Lower leg skin (tissue), 4 donors: ENCODE results near the gene LRBA. TPM values are rescaled to one million over a fixed set of nuclear protein-coding genes. Genes with fewer than 3 reads are reported as not detected.
"Not testable (repeated sequence)": the region's sequence is repeated elsewhere in the genome, so short reads cannot be mapped to it uniquely, and the experiment has no call there.

Experiments used
- DNase-seq, 2 donors: peaks; one replicate each; pipeline ENCODE4 v3.0.0-alpha.2; 2019; ENCODE audit warnings: low spot score in 2 of 2
- H3K4me3 ChIP-seq: fragments of 200-600 bp; sonication (generic); 2 replicates; pipeline ENCODE4 v1.5.1; 2017; ENCODE audit warnings: mild to moderate bottlenecking, low read depth; ENCODE audit not compliant: poor library complexity, severe bottlenecking
- POLR2A ChIP-seq, 2 donors: fragments of 450-650 bp; IDR thresholded peaks; one replicate each; pipeline ENCODE4 v1.6.1; 2016 to 2017; ENCODE audit warnings: antibody characterized with exemption in 2 of 2, mild to moderate bottlenecking in 1 of 2, moderate library complexity in 1 of 2
- whole genome bisulfite sequencing, 2 donors: methylation state at CpG; one replicate each; pipeline ENCODE4 v1.1.5; 2018; 5-methylcytosine and 5-hydroxymethylcytosine counted together
- intact Hi-C: fragments of 100-400 bp; cut with DNase I; formaldehyde crosslinking; loops from one replicate; pipeline ENCODE4 v1.15.0; 2023; ENCODE audit warnings: low total_unique reads
- total RNA-seq, 4 donors: library from RNA; depleted of rRNA; stranded (reverse); fragments of >200 nt; gene quantifications; one replicate each; pipeline ENCODE4 v1.1.0, GENCODE V29; 2016
- TF ChIP-seq, protein P1 (sequence below), 3 donors: fragments of 450-650 bp; IDR thresholded peaks; one replicate each; pipeline ENCODE4 v1.5.1; 2016; ENCODE audit warnings: antibody characterized with exemption in 3 of 3, mild to moderate bottlenecking in 3 of 3, moderate library complexity in 2 of 3

The LRBA gene
- total RNA-seq, 4 donors from 2014 or later: 71.9 to 86.8 (median 75.0) TPM

GRCh38 chr4:150679018-150679764, 335.9 kb downstream of the LRBA start:
- 54 to 56% methylated on average over 5 of the region's 5 CpGs for WGBS, 2 donors
- TF ChIP-seq, protein P1, sequence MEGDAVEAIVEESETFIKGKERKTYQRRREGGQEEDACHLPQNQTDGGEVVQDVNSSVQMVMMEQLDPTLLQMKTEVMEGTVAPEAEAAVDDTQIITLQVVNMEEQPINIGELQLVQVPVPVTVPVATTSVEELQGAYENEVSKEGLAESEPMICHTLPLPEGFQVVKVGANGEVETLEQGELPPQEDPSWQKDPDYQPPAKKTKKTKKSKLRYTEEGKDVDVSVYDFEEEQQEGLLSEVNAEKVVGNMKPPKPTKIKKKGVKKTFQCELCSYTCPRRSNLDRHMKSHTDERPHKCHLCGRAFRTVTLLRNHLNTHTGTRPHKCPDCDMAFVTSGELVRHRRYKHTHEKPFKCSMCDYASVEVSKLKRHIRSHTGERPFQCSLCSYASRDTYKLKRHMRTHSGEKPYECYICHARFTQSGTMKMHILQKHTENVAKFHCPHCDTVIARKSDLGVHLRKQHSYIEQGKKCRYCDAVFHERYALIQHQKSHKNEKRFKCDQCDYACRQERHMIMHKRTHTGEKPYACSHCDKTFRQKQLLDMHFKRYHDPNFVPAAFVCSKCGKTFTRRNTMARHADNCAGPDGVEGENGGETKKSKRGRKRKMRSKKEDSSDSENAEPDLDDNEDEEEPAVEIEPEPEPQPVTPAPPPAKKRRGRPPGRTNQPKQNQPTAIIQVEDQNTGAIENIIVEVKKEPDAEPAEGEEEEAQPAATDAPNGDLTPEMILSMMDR (IDR thresholded peaks at IDR 0.05): no peak
- no peak for TF ChIP-seq POLR2A (IDR thresholded peaks at IDR 0.05)
- intact Hi-C loops: no loop called here
- H3K4me3 ChIP-seq: no peak overlapping the region
- no peak for DNase-seq

GRCh38 chr4:150673793-150674192, 341.3 kb downstream of the LRBA start:
- H3K4me3 ChIP-seq: no peak overlapping the region
- WGBS, 2 donors: 96 to 99% methylated on average over 2 of the region's 2 CpGs
- DNase-seq: no peak
- intact Hi-C loops: no loop called here
- TF ChIP-seq POLR2A (IDR thresholded peaks at IDR 0.05): no peak
- TF ChIP-seq, protein P1 (IDR thresholded peaks at IDR 0.05): no peak

DNA sequence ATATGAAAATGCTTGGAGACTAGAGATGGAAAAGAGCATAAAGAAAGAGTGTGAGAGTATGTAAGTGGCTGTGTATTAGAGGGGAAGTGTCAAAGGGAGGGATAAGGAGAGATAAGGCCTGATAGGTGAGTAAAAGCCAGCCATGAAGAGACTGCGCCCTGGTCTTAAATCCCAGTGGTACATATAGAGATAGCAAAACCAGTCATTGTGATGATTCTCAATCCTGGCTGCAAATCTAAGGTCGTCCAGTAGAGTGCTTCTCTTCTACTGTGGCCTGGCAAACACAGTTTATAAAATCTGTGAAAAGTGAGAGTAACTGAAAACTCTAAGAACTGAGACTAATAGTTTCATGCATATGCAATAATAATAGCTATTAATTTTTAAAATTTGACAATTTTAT, 346.3 kb downstream of the LRBA start:
- no peak for DNase-seq
- TF ChIP-seq, protein P1 (IDR thresholded peaks at IDR 0.05): no peak
- intact Hi-C loops: no loop called here
- H3K4me3 ChIP-seq: no peak overlapping the region
- WGBS, 2 donors: 85 to 93% methylated on average over 2 of the region's 2 CpGs

DNA sequence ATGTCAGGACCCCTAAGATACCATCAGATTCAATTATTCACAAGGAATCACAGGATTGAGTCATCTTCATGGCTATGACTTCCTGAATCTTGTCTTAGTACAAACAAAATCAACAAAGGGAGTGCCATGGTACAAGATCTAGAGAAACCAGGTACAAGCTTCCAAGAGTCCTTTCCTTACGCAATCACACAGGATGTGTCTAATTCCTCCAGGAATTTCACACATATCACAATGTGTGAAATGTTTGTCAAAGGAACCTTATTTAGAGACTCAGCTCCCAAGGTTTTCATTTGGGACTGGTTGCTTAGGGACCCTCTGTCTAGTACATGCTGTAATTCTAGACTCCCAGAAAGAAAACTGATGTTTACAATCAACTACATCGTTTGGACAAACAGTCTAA, 350.1 kb downstream of the LRBA start:
- TF ChIP-seq POLR2A (IDR thresholded peaks at IDR 0.05): no peak
- TF ChIP-seq, protein P1 (IDR thresholded peaks at IDR 0.05): no peak
- H3K4me3 ChIP-seq: no peak overlapping the region
- intact Hi-C loops: no loop called here
- DNase-seq: no peak
- 86 to 88% methylated on average over 2 of the region's 2 CpGs for WGBS, 2 donors

DNA sequence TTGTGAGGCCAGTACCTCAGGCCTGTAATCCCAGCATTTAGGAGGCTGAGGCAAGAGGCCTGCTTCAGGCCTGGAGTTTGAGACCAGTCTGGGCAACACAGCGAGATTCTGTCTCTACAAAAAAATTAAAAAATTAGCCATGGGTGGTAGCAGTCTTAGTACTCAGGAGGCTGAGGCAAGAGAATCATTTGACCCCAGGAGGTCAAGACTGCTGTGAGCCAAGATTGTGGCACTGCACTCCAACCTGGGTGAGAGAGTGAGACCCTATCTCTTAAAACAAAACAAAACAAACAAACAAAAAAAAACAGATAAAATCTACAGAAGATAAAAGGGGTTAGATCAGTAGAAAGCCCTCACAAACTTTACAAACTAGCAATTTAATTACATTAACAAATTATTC, 352.4 kb downstream of the LRBA start:
- TF ChIP-seq, protein P1 (IDR thresholded peaks at IDR 0.05): no peak
- TF ChIP-seq POLR2A (IDR thresholded peaks at IDR 0.05): no peak
- 93 to 100% methylated on average over 1 of the region's 1 CpG for WGBS, 2 donors
- no peak for DNase-seq
- intact Hi-C loops: no loop called here
- no peak overlapping the region for H3K4me3 ChIP-seq

GRCh38 chr4:150661551-150661950, 353.5 kb downstream of the LRBA start:
- intact Hi-C loops, H3K4me3 ChIP-seq, DNase-seq: not testable (repeated sequence)
- WGBS, 2 donors: 92 to 94% methylated on average over 6 of the region's 6 CpGs

DNA sequence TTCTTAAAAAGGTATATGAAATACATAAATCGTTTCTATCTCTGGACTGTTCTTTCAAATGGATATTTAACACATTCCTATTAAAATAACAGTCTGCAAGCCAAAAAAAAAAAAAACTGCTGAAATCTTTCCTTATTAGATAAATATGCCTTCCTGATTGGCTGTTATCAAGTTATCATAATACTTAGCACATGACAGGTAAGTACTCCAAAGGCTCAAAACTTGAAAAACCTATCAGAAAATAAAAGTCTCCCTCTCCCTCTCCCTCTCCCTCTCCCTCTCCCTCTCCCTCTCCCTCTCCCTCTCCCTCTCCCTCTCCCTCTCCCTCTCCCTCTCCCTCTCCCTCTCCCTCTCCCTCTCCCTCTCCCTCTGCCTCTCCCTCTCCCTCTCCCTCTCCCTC, 356.8 kb downstream of the LRBA start:
- WGBS, 2 donors: 88 to 92% methylated on average over 1 of the region's 1 CpG
- DNase-seq, intact Hi-C loops, H3K4me3 ChIP-seq: not testable (repeated sequence)
